HUES48 (cell line): ENCODE measurements around the gene SLCO2A1.

ENCODE experiments used
- H3K27ac ChIP-seq: one replicate; pipeline ENCODE4 v1.7.0; 2013; ENCODE audit warnings: low read depth, low read length, inconsistent platforms
- H3K27me3 ChIP-seq: 2 replicates; pipeline ENCODE4 v1.6.1; 2013; ENCODE audit warnings: mild to moderate bottlenecking, low read length; ENCODE audit not compliant: control insufficient read depth, insufficient read depth
- H3K36me3 ChIP-seq: 2 replicates; pipeline ENCODE4 v1.6.1; 2013; ENCODE audit warnings: low read length; ENCODE audit not compliant: control insufficient read depth, insufficient read depth
- H3K4me1 ChIP-seq: 2 replicates; pipeline ENCODE4 v1.6.1; 2013; ENCODE audit warnings: mild to moderate bottlenecking, low read length; ENCODE audit not compliant: control insufficient read depth, insufficient read depth
- H3K4me3 ChIP-seq: 2 replicates; pipeline ENCODE4 v1.5.1; 2013; ENCODE audit warnings: mild to moderate bottlenecking, low read depth, low read length
- H3K9ac ChIP-seq: 2 replicates; pipeline ENCODE4 v1.6.1; 2013; ENCODE audit warnings: mild to moderate bottlenecking, low read depth, low read length, moderate library complexity
- H3K9me3 ChIP-seq: 2 replicates; pipeline ENCODE4 v1.6.1; 2013; ENCODE audit warnings: low read length; ENCODE audit not compliant: control insufficient read depth, insufficient read depth

Gene SLCO2A1

GRCh38 chr3:133945381-133946095 is 84.2 kb downstream of the SLCO2A1 start:
- Histone ChIP-seq H3K27ac (no peak overlapping the region), H3K36me3 (no peaks in the 10 kb centered on the region), H3K27me3 (no peaks in the 10 kb centered on the region), H3K9me3 (no peaks in the 10 kb centered on the region), H3K4me1 (peaks cover 14% of the 10 kb centered on the region), H3K9ac (no peak overlapping the region), H3K4me3 (no peak overlapping the region)

- H3K36me3 ChIP-seq, result no peaks in the 10 kb centered on the region
- H3K9me3 ChIP-seq, result no peaks in the 10 kb centered on the region
- no peak overlapping the region for H3K9ac ChIP-seq
- H3K4me1 ChIP-seq, result peaks cover 14% of the 10 kb centered on the region
- no peak overlapping the region for H3K27ac ChIP-seq
- H3K27me3 ChIP-seq, result no peaks in the 10 kb centered on the region
- H3K4me3 ChIP-seq, result no peak overlapping the region
Measured at GRCh38 chr3:133944641-133945380, 84.9 kb downstream of the SLCO2A1 start.

- no peaks in the 10 kb centered on the region for H3K27me3 ChIP-seq
- H3K27ac ChIP-seq, result no peak overlapping the region
- H3K4me1 ChIP-seq, result peaks cover 11% of the 10 kb centered on the region
- H3K9ac ChIP-seq, result no peak overlapping the region
- no peaks in the 10 kb centered on the region for H3K9me3 ChIP-seq
- H3K36me3 ChIP-seq, result no peaks in the 10 kb centered on the region
- H3K4me3 ChIP-seq, result no peak overlapping the region
Measured at GRCh38 chr3:133944181-133944580, 85.5 kb downstream of the SLCO2A1 start.

- Histone ChIP-seq H3K4me1 (peaks cover 6% of the 10 kb centered on the region), H3K4me3 (no peak overlapping the region), H3K36me3 (no peaks in the 10 kb centered on the region), H3K27ac (no peak overlapping the region), H3K27me3 (no peaks in the 10 kb centered on the region), H3K9ac (no peak overlapping the region), H3K9me3 (no peaks in the 10 kb centered on the region)
Measured at GRCh38 chr3:133943639-133944141, 86.0 kb downstream of the SLCO2A1 start.

GRCh38 chr3:133943031-133943535 is 86.6 kb downstream of the SLCO2A1 start:
- Histone ChIP-seq H3K4me3 (no peak overlapping the region), H3K27ac (no peak overlapping the region), H3K9ac (no peak overlapping the region), H3K9me3 (no peaks in the 10 kb centered on the region), H3K4me1 (peaks cover 4% of the 10 kb centered on the region), H3K36me3 (no peaks in the 10 kb centered on the region), H3K27me3 (no peaks in the 10 kb centered on the region)

- Histone ChIP-seq H3K4me3 (no peak overlapping the region), H3K9me3 (no peaks in the 10 kb centered on the region), H3K36me3 (no peaks in the 10 kb centered on the region), H3K9ac (no peak overlapping the region), H3K27ac (no peak overlapping the region), H3K27me3 (no peaks in the 10 kb centered on the region), H3K4me1 (peaks cover 4% of the 10 kb centered on the region)
Measured at GRCh38 chr3:133941415-133941821, 88.3 kb downstream of the SLCO2A1 start.

GRCh38 chr3:133940536-133940935 is 89.2 kb downstream of the SLCO2A1 start:
- H3K27ac ChIP-seq, result no peak overlapping the region
- peaks cover 4% of the 10 kb centered on the region for H3K4me1 ChIP-seq
- no peak overlapping the region for H3K9ac ChIP-seq
- H3K36me3 ChIP-seq, result no peaks in the 10 kb centered on the region
- H3K4me3 ChIP-seq, result no peak overlapping the region
- H3K9me3 ChIP-seq, result no peaks in the 10 kb centered on the region
- H3K27me3 ChIP-seq, result no peaks in the 10 kb centered on the region

GRCh38 chr3:133939463-133939835 is 90.3 kb downstream of the SLCO2A1 start:
- no peaks in the 10 kb centered on the region for H3K27me3 ChIP-seq
- no peaks in the 10 kb centered on the region for H3K9me3 ChIP-seq
- no peak overlapping the region for H3K9ac ChIP-seq
- no peak overlapping the region for H3K4me3 ChIP-seq
- no peaks in the 10 kb centered on the region for H3K36me3 ChIP-seq
- peaks cover 4% of the 10 kb centered on the region for H3K4me1 ChIP-seq
- no peak overlapping the region for H3K27ac ChIP-seq

- peaks cover 4% of the 10 kb centered on the region for H3K4me1 ChIP-seq
- H3K9ac ChIP-seq, result no peak overlapping the region
- no peaks in the 10 kb centered on the region for H3K9me3 ChIP-seq
- H3K27ac ChIP-seq, result no peak overlapping the region
- no peak overlapping the region for H3K4me3 ChIP-seq
- H3K36me3 ChIP-seq, result no peaks in the 10 kb centered on the region
- no peaks in the 10 kb centered on the region for H3K27me3 ChIP-seq
Measured at GRCh38 chr3:133938770-133939462, 90.8 kb downstream of the SLCO2A1 start.

GRCh38 chr3:133937756-133938601 is 91.7 kb downstream of the SLCO2A1 start:
- H3K27ac ChIP-seq, result no peak overlapping the region
- no peaks in the 10 kb centered on the region for H3K36me3 ChIP-seq
- H3K27me3 ChIP-seq, result no peaks in the 10 kb centered on the region
- H3K4me1 ChIP-seq, result peaks cover 4% of the 10 kb centered on the region
- no peak overlapping the region for H3K9ac ChIP-seq
- H3K4me3 ChIP-seq, result no peak overlapping the region
- H3K9me3 ChIP-seq, result no peaks in the 10 kb centered on the region
